ENCODE data around the gene ANO4.
"Not testable (repeated sequence)": the region's sequence is repeated elsewhere in the genome, so short reads cannot be mapped to it uniquely, and the experiment has no call there.

Gene ANO4

DNA sequence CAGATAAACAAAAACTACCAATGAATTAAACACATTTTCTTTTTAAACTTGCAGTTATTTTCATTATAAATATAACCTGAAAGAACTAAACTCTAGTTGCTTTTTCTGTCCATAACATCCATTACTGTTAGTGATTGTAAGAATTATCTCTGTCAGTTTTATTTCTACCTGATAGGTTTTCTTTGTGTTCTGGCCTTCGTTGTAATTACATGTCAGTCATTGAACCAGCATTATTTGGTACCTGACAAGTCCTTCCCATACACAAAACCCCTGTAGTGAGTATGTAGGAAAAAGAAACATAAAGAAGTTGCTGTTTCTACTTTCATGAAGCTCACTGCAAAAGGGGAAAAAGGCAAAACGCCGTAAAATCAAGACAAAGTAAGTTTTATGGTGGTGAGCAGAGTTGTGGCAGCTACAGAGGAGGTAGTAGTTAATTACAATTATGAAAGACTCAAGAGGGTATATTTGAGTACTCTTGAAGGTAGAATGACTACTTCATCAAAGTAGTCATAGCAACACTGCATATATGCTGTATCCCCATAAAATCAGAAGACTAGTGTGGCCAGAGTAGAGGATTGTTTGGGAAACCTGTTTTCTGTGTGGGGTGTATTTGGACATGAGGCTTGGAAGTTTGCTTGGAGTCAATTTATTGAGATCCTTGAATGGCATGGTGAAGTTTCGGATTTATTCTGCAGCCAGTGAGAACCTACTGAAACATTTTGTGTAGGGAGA lies 312.6 kb downstream of the ANO4 start:
- no peak for DNase-seq

DNA sequence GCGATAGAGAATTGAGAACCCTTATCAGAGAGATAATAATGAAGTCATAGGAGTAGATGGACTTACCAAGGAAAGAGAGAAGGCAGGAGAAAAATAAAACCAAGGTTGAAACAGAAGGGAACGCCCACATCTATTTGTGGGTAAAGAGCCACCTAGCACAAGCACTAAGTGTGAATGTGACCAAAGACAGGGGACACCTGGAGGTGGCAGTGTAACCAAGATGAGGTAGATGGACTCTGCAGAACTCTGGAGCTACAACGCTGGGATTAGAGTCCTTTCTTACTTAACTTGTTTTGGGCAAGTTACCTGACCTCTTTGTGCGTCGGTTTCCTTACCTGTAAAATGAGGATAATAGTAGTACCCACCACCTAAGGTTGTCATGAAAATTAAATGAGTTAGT lies 313.6 kb downstream of the ANO4 start:
- no peak for DNase-seq

DNA sequence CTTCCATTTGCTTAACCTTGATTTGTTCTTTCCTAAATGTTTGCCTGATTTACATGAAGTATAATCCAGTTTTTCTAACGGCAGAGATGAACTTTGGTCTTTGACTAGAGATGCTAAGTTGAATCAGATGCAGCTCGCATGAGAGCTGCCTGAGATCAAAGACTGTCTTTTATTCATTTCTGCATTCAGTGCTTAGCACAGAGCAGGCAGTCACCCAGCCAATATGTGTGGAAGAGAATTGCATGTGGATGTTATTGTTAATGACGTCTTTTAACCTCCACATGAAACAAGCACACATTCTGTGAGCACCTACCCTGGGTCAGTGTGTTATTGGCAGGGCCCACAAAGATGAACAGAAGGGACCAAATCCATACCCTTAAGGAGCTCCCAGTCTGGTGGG lies 316.3 kb downstream of the ANO4 start:
- DNase-seq, result no peak

DNA sequence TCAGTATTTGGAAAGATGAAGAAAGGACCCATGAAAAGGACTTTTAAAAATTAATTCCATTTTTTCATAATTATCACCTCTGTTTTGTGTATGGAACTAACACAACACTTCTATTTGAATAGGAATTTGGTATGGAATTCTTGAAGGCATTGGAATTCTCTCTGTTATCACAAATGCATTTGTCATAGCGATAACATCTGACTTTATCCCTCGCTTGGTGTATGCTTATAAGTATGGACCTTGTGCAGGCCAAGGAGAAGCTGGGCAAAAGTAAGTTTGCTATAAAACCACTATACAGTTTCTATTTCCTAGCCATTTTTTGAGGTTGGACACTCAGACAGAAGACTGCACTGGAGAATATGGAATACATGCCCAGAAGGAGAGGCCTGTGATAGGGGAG lies 316.9 kb downstream of the ANO4 start:
- DNase-seq, result no peak

DNA sequence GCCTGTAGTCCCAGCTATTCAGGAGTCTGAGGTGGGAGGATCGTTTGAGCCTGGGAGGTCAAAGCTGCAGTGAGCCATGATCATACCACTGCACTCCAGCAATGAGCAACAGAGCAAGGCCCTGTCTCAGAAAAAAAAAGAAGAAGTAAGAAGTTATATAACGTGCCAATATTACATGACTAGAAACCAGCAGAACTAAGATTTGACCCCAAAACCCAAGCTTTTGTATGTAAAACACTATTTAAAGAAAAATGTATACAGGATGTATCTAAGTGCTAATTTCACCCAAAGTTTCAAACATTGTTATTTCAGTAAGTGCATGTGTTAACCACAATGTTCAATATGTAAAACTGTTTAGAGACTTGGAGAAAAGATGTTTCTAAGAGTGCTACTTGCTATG lies 320.8 kb downstream of the ANO4 start:
- DNase-seq, result no peak

DNA sequence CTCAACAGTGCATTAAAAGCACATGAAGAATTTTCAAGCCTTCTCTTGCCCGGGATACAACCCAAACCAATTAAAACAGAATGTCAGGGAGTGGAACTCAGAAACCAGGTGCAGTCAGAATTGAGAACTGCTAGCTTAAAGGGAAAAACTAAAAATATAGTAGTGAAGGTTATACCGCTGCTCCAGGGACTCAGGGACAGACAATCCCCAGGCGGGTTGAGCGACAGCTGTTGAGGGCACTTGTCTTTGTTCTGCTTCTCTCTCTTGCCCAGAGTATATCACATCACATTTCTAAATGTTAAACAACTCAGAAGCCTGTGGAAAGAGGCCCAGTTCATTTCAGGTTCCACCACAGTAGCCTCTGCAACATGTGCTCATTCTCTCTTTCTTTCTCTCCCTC lies 322.3 kb downstream of the ANO4 start:
- DNase-seq, result no peak

DNA sequence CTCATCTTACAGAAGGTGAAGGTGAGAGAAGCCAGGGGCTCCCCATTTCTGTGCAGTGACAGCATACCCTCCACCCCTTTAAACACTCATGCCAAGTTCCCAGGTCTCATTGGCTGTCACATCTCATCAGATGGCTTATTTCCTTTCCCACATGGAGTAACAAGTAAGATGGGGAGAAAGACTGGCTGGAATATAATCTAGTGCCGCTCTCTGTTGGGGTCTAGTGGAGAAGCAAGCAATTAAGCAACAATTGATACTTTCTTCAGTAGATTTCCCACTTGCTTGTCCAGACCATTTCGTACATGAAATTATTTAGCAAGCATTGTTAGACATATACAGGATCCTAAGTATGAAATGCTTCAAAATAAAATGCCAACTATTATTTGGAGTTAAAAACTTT lies 323.3 kb downstream of the ANO4 start:
- no peak for DNase-seq

DNA sequence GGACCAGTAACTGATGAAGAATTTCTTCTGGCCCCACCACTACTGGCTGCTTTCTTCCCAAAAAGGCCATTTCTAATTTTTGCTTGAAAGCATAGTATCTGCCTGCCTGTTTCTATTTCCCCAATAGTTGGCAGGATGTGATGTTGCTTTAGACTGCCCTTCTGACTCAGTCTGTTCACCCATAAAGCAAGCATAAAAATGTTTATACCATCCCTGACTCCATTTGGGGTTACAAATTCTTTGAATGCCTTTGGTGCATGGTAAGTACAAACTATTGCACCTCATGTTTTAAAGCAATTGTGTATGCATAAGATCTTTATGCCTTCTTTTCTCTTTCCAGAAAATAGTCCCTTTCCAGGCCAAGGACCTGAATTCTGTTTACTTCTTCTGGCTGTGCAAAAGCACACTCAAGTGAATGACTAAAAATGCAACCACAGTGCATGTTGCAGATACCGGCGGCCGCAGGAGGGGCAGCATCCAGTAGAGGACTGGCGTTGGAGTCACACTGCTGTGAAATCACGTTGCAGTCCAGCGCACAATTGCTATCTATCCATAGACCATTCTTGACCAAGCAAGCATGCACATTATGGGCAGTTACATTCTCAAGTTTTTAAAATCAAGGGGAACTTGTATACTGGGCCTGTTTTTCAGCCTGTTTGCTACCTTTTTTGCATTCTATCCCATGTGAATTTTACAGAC lies 333.1 kb downstream of the ANO4 start:
- DNase-seq, result no peak

DNA sequence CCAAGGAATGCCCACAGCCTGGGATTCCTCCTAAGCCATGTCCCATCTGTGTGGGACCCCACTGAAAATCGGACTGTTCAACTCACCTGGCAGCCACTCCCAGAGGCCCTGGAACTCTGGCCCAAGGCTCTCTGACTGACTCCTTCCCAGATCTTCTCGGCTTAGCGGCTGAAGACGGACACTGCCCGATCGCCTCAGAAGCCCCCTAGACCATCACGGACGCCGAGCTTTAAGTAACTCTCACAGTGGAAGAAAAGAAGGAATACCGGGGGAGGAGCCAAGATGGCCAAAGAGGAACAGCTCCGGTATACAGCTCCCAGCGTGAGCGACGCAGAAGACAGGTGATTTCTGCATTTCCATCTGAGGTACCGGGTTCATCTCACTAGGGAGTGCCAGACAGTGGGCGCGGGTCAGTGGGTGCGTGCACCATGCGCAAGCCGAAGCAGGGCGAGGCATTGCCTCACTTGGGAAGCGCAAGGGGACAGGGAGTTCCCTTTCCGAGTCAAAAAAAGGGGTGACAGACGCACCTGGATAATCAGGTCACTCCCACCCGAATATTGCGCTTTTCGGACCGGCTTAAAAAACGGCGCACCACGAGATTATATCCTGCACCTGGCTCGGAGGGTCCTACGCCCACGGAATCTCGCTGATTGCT lies 351.3 kb downstream of the ANO4 start:
- not testable (repeated sequence) for DNase-seq

DNA sequence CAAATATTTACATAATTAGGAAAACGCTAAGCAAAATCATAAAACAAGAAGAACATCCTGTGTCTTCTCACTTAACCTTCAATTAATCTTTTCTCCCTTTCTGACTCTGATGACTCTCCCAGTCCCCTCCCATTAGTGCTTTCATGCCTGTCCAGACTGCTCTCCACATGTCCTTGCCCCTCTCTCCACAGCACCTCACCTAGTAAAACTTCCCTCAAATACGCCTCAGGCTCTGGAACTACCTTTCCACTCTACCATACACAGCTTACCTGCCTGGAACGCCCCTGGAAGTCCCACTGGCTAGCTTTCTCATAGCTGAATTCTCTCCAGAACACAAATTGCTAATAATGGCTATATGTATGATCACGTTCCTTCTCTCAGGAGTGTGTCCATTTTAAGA lies 370.7 kb downstream of the ANO4 start:
- no peak for DNase-seq

DNA sequence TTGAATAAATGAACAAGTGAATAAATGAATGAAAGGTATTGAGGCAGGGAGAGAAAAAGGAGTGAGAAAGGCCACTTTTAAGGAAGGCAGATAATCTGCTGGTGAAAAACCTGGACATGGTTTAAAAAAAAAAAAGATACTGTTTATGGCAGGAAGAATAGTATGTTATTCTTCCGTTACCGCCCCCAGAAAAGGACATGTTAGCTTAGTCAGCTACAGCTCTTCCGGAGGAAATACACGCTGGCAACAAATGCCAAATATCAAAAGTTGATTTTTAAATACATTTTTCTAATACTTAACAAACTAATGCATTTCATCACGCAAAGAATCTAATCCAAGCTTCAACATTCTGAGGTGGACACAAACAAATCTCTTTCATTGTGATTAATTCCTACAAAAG lies 372.3 kb downstream of the ANO4 start:
- no peak for DNase-seq

DNA sequence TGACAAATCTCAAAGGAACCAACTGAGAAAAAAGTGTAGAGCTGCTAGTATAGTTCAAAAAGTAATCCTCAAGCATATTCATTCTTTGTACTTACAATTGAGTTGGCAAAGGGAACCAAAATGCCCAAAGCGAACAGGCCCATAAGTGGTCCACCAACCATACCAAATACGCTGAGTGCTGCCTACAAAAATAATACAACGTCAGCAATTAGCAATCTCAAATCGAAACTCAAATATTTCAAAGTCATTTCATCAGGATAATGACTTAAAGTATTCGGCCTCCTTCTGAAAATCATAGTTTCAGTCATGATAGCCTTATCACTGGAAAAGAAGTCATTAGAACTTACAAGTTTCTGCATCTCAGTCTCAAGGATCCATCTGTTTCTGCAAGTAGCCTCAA lies 373.4 kb downstream of the ANO4 start:
- DNase-seq, result no peak

DNA sequence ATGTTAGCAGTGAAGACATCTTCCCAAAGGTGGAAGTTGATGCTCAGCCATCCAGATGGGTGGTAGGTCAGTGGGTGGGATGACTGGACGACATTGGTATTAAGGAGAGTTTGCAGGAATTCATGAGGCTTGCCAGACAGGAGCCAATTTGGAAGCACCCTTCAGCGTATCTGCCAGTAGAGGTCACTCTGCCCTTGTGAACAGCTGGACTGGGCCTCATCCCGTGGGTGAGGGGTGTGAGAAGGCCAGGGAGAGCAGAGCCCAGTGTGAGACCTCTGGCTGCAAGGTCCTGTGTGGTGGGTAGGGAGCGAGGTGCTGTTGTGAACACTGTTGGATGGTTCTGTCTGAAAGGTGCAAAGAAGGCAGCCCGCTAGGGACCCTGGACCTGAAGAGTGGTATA lies 377.7 kb downstream of the ANO4 start:
- no peak for DNase-seq

DNA sequence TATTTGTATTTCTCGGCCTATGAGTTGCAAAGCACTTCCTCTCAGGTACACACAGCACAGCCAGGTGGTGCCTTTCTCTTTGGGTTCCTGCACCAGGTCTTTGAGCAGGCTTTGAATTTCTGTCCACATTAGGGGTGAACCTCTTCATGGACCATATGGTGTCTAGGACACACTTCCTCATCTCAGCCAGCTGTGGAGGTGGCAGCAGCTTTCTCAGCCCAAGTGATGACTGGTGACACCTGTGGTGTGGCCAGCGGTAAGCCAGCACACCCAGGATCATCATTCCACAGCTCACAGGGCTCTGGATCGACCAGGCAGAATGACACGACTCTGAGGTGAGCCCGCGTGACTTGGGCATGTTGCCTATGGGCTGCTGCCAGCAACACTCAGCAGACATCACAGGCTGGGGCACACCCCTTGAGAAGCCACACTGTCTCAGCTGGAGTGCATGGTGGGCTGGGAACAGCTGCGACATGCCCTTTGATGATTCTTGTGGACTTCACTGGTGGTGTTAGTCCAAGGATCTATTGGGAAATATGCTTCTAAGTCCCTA lies 378.7 kb downstream of the ANO4 start:
- no peak for DNase-seq

DNA sequence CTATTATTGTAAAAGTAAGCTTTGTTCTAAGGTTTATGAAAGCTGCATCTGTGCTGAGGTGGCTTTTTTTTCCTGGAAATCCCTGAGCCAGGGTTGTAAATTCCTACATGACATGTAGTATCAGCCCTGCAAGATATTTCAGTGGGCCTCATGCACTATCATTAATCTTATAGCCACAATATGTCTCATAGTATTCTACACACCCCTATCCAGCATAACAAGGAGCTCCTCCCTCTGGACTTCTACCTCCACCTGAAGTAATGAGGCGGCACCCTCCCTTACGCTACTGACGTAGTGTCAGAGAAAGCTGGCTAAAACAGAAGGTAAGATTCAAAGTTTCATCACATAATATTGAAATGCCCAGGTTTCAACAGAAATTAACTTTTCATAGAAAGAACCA lies 380.0 kb downstream of the ANO4 start:
- no peak for DNase-seq
